Effector CD4-positive, alpha-beta T cell (primary cell): Measurements from ENCODE around the gene HSPBP1.

Experiments used
- DNase-seq: peaks from one replicate; pipeline ENCODE4 v3.0.0-alpha.2; 2020

Gene HSPBP1

GRCh38 chr19:55273978-55274707 lies 5.8 kb downstream of the HSPBP1 start:
- DNase-seq: no peak

DNA sequence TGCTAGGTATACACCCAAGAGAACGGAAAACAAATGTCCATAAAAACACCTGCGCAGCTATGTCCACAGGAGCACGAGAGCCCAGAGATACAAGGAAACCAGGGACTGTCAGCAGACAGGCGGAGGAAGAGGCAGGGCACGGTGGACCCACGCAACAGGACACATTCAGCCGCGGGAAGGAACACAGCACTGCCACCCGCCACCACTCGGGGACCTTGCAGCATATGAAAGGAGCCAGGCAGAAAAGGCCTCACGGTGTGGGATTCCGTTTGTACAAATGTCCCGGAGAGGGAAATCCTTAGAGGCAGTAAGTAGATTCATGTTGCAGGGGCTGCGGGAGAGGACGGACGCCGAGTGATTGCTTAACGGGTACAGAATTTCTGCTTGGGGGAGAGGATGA lies 7.8 kb downstream of the HSPBP1 start:
- DNase-seq: no peak

GRCh38 chr19:55270172-55270942 lies 9.6 kb downstream of the HSPBP1 start:
- DNase-seq: no peak

GRCh38 chr19:55269299-55269698 lies 10.6 kb downstream of the HSPBP1 start:
- no peak for DNase-seq

DNA sequence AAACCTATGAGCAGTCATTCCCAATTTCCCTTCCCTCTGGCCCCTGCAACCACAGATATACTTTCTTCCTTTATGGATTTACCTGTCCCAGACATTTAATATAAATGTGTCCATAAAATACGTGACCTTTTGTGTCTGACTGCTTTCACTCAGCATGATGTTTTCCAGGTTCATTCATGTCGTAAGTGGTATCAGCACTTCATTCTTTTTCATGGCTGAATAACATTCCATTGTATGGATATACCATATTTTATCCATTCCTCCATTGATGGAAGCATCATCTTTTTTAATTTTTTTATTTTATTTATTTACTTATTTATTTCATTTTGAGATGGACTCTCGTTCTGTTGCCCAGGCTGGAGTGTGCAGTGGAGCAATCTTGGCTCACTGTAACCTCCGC lies 13.1 kb downstream of the HSPBP1 start:
- no peak for DNase-seq

- no peak for DNase-seq
These were observed 13.5 kb downstream of the HSPBP1 start for GRCh38 chr19:55266404-55266803.

DNA sequence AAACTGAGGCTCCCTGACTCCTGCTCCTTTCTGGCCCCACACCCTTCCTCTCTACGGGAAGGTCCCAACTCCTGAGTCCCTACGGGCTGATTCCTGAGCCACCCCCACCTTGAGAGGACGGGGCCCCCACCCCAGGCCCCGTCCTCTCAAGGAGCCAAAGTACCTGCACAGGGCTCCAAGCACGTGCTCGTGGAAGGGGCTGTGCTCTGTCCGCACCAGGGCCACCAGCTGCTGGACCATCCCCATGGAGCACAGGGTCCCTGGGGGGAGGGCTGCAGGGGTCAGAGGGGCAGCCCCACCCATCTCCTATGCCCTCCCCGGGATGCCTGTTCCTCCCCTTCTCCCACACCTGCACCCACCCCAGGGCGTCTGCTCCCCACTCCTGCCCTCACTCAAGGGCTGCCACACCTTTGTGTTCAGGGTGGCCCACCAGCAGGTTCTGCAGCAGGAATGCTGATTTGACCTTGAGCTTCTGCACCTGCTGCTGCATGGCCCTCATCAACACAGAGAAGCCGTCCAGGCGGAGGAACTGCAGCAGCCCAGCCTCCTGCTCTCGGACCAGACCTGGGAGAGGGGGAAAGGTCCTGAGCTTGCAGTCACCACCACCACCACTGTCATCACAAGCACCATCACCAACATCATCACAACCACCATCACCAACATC lies 14.1 kb downstream of the HSPBP1 start:
- DNase-seq: no peak

GRCh38 chr19:55265173-55265572 lies 14.7 kb downstream of the HSPBP1 start:
- no peak for DNase-seq

DNA sequence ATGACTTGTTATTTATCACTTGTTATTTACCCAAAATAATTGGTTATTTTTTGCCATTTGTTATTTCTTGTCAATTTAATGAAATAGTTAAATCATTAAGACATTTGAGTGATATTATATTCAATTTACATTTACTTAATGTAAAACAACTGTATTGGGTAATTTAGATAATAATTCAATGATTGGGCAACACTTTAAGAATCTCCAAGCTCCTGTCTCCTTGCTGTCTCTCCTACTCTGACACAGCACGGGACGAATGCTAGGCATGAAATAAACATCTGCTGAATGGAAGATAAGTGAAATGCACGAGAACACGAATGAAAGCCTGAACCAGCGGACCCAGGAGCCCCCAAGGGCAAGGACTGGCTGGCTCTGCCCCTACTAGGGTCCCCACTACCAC lies 15.4 kb downstream of the HSPBP1 start:
- DNase-seq: no peak

DNA sequence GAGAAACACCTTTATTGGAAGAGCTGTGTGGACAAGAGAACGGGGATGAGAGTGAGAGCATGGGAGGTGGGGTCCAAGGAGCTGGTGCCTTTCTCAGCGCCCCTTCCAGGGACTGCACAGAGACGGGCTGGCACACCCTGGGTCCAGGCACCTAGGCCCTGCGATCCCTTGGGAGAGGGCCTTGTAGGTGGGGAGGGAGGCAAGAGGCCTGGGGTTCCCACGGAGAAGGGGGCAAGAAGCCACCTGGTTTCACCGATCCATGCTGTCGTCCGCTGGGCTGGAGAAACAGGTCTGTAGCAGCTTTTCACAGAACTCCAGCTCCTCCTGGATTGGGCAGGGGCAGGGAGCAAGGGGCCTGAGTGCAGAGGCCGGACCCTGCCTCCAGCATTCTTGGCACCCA lies 17.6 kb downstream of the HSPBP1 start:
- no peak for DNase-seq

DNA sequence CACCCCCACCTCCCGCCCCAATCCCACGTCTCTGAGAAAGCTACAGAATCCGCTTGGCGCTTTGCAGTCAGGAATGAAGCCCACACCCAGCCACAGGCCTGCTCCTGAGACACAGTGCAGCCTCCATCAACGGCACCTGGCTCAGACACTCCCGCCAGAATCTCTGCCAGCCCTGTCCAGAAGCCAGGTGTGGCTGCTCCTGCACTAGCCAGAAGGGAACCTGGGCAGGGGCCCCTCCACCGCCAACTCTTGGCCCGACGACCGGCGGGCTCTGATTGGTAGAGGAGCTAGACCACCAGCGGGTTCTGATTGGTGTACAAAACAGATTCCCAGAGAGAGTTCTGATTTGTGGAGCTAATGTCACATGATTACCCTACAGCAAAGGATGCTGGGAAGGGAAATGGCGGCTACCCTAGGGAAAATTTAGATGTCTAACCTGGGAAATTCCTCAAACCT lies 18.2 kb downstream of the HSPBP1 start:
- no peak for DNase-seq

DNA sequence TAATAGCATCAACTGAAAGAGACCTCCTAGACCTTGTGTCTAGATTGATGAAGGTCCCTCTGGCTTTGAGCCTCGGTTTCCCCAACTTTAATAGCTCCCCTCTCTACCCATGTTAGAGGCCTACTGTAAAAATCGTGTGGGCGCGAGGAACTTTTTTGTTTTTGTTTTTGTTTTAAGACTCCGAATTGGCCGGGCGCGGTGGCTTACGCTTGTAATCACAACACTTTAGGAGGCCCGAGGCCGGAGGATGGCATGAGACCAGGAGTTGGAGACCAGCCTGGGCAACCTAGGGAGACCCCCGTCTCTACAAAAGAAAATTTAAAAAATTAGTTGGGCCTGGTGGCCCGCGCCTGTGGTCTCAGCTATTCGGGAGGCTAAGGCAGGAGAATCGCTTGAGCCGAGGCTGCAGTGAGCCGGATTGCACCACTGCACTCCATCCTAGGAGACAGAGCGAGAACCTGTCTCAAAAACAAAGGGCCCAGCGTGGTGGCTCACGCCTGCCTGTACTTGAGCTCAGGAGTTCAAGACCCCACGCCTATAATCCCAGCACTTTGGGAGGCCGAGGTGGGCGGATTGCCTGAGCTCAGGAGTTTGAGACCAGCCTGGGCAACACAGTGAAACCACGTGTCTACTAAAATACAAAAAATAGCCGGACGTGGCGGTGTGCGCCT lies 20.2 kb downstream of the HSPBP1 start:
- DNase-seq: no peak

GRCh38 chr19:55258828-55259539 lies 20.9 kb downstream of the HSPBP1 start, which contains the start of gene PPP6R1:
Gene PPP6R1 (minus strand): TSS chr19:55259017. CDS start chr19:55247103, 11,914 bp downstream.
- peak; percentile 90 for DNase-seq

DNA sequence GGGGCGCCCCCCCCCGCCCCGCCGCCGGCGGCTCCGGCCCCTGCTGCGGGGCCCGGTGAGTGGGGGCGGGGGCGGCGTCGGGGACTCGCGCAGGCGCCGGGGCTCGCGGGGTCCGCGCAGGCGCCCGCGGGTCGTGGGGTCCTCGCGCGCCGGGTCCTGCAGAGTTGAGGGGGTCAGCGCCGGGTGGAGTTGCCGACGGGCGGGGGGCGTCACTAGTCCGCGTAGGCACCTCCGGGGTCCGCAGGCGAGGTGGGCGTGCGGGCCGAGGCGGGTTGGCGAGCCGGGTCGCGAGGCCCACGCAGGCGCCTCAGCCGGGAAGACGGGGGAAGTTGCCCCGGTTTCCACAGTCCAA lies 21.5 kb downstream of the HSPBP1 start:
- peak; percentile 40 for DNase-seq

GRCh38 chr19:55257461-55258420 lies 22.2 kb downstream of the HSPBP1 start:
- DNase-seq: no peak

DNA sequence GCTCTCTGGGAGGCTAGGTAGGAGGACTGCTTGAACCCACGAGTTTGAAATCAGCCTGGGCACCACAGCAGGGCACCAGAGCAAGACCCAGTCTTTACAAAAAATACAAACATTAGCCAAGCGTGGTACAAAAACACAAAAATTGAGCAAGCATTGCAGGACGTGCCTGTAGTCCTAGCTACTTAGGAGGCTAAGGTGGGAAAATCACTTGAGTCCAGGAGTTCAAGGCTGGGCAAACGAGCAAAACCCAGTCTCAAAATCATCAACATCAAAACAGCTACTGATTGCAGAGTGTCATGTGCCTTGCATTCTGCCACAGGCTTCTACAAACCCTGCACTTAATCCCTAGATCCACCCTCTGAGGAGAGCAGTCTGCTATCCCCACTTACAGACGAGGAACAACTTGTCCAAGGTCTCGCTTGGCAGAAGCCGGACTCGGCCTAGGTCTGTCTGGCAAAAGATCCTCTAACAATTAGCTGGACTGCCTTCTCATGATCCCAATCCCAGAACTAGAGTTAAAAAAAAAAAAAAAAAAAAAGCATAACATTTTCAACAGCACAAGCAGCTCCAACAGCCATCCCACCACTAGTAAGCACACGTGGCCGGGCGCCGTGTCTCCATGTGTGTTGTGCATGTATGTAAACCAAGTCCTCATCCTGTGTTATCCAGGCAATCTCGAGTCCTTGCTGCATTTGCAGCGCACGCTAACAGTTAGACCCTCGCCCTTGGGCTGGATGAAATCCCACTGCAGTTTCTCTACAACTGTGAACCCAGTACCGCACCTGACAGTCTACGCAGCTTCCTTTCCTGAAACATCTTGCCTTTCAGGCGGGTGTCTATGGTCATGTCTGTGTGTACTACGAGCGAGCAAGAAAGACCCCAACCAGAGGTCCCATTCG lies 23.1 kb downstream of the HSPBP1 start:
- no peak for DNase-seq

- DNase-seq: peak; percentile 25
These were observed 24.1 kb downstream of the HSPBP1 start for GRCh38 chr19:55255618-55256423.

DNA sequence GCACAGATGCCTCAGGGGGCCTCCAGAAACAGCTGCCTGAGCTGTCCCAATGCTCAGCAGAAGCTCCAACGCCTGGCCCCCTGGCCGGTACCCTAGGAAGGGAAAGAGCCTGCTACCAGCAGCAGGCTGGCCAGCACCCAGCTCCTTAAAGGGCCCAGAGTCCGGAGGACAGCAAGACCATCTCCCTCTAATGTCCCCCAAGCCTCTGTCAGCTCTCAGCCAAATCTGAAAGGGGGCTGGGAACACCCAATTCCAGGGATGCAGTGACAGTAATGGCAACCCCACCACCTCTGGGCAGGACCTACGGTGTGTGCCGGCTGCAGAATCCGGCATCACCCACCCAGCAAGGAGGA lies 25.3 kb downstream of the HSPBP1 start:
- DNase-seq: no peak
